Stomach (tissue), 9 donors: ENCODE results near the gene GNGT2. TPM values are rescaled to one million over a fixed set of nuclear protein-coding genes. Genes with fewer than 3 reads are reported as not detected.

ENCODE experiments used
- DNase-seq, 2 donors: peaks; one replicate each; pipeline versions ENCODE4 v3.0.0 to v3.0.0-alpha.2; 2013 to 2019
- H3K27ac ChIP-seq, 5 donors: fragments of 200-600 bp in 4 of 5; sonication (generic) in 4 of 5; one replicate each; pipeline ENCODE4 v1.5.1; 2013 to 2019; ENCODE audit warnings: mild to moderate bottlenecking in 1 of 5, moderate library complexity in 1 of 5
- H3K27me3 ChIP-seq, 3 donors: fragments of 200-600 bp; sonication (generic); one replicate each; pipeline ENCODE4 v1.5.1; 2017 to 2019; ENCODE audit warnings: mixed run types in 1 of 3
- H3K36me3 ChIP-seq, 4 donors: fragments of 200-600 bp; sonication (generic); 1 replicate in 3 of 4; 2 replicates in 1 of 4; pipeline ENCODE4 v1.5.1; 2016 to 2019
- H3K4me1 ChIP-seq, 4 donors: fragments of 200-600 bp; sonication (generic); one replicate each; pipeline ENCODE4 v1.5.1; 2016 to 2019
- H3K4me3 ChIP-seq, 4 donors: fragments of 200-600 bp; sonication (generic) in 3 of 4; one replicate each; pipeline ENCODE4 v1.5.1; 2016 to 2019; ENCODE audit warnings: mild to moderate bottlenecking in 1 of 4
- H3K9me3 ChIP-seq, 4 donors: fragments of 200-600 bp; sonication (generic); one replicate each; pipeline ENCODE4 v1.5.1; 2016 to 2019
- EP300 ChIP-seq: sonication (generic); formaldehyde crosslinking; IDR thresholded peaks from one replicate; pipeline ENCODE4 v1.6.1; 2017; ENCODE audit warnings: antibody characterized with exemption
- POLR2A ChIP-seq, 4 donors: fragments of 450-650 bp; IDR thresholded peaks; one replicate each; pipeline ENCODE4 v1.6.1; 2016; ENCODE audit warnings: antibody characterized with exemption in 4 of 4, control low read depth in 2 of 4, mild to moderate bottlenecking in 1 of 4, moderate library complexity in 1 of 4
- POLR2AphosphoS5 ChIP-seq, 3 donors: sonication (generic); formaldehyde crosslinking; IDR thresholded peaks; one replicate each; pipeline ENCODE4 v1.6.1; 2016; ENCODE audit warnings: antibody characterized with exemption in 3 of 3
- WGBS, 5 donors: extraction: QIAGEN DNeasy Blood & Tissue Kit in 3 of 5; methylation state at CpG; one replicate each; pipeline versions ENCODE4 v1.1.5 to v1.1.7; 2013 to 2018; 5-methylcytosine and 5-hydroxymethylcytosine counted together
- intact Hi-C: fragments of 100-400 bp; cut with DNase I; formaldehyde crosslinking; loops from one replicate; pipeline ENCODE4 v1.15.1; 2023; ENCODE audit warnings: low total_unique reads
- polyA plus RNA-seq, 3 donors: library from polyadenylated mRNA; stranded (reverse); fragments of 200-250 nt; gene quantifications; one replicate each; pipeline ENCODE4 v1.2.3, GENCODE V29; 2013
- total RNA-seq, 5 donors: library from RNA; depleted of rRNA; stranded (reverse); fragments of >200 nt; gene quantifications; one replicate each; pipeline versions ENCODE4 v1.1.0 to v1.2.3, GENCODE V29; 2014 to 2016
- TF ChIP-seq, protein P1 (sequence below), 7 experiments: fragments of 450-650 bp in 4 of 7; fragments of 200-600 bp in 3 of 7; sonication (generic) in 3 of 7; IDR thresholded peaks; one replicate each; pipeline ENCODE4 v1.5.1; 2016 to 2019; ENCODE audit warnings: antibody characterized with exemption in 7 of 7, control low read depth in 2 of 7, mild to moderate bottlenecking in 1 of 7
- donor health status: healthy with polysubstance abuse.
- donor health status: Bipolar disorder and iron deficiency.
- donor health status: healthy.

GNGT2 gene
- total and polyA plus RNA-seq, 8 donors: 1.6 to 134 (median 2.8) TPM; not detected in 2

DNA sequence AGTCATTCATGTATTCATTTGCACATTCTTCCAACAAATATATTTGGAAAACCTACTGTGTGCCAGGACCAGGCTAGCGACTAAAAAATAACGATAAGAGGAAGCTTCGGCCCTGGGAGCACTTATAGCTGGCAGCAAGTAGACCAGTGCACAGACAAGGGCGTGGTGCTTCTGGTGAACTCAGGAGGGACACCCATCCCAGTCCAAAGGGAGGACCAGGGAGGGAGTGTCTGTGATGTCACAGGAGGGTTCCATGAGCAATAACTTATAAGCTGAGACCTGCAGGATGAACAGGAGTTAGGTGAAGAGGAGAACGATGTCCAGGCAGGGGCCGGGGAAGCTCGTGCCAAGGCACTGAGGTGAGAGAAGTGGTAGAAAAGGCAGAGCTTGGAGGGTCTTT is 37.6 kb upstream of the GNGT2 start:
- WGBS, 5 donors: 87 to 94% (median 91%) methylated on average over 7 of the region's 7 CpGs
- Histone ChIP-seq H3K4me3 (no peak overlapping the region), H3K4me1 (peaks cover 0 to 7% (median 5%) of the 10 kb centered on the region in 4 donors), H3K27me3 (peaks cover 0 to 40% (median 4%) of the 10 kb centered on the region in 3 donors), H3K36me3 (no peaks in the 10 kb centered on the region), H3K27ac (no peak overlapping the region), H3K9me3 (no peaks in the 10 kb centered on the region)
- intact Hi-C loops: no loop called here
- TF ChIP-seq EP300 (no peak), POLR2A (IDR thresholded peaks at IDR 0.05) (no peak), POLR2AphosphoS5 (IDR thresholded peaks at IDR 0.05) (no peak)
- TF ChIP-seq, protein P1, sequence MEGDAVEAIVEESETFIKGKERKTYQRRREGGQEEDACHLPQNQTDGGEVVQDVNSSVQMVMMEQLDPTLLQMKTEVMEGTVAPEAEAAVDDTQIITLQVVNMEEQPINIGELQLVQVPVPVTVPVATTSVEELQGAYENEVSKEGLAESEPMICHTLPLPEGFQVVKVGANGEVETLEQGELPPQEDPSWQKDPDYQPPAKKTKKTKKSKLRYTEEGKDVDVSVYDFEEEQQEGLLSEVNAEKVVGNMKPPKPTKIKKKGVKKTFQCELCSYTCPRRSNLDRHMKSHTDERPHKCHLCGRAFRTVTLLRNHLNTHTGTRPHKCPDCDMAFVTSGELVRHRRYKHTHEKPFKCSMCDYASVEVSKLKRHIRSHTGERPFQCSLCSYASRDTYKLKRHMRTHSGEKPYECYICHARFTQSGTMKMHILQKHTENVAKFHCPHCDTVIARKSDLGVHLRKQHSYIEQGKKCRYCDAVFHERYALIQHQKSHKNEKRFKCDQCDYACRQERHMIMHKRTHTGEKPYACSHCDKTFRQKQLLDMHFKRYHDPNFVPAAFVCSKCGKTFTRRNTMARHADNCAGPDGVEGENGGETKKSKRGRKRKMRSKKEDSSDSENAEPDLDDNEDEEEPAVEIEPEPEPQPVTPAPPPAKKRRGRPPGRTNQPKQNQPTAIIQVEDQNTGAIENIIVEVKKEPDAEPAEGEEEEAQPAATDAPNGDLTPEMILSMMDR (IDR thresholded peaks at IDR 0.05): no peak
- DNase-seq: no peak

DNA sequence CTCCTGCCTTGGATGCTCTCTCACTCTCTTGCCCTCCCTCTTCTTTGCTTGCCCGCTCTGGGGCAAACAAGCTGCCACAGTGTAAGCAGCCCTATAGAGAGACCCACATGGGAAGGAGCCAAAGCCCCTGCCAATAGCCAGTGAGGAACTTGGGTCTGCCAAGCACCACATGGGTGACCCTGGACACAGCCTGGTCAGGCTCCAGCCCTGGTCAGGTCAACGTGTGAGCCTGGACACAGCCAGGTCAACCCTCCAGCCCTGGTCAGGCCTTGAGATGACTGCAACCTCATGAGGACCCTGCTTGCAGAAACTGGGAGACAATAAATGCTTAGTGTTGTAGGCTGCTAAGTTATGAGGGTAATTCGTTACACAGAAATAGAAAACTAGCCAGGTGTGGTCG is 34.5 kb upstream of the GNGT2 start:
- Histone ChIP-seq H3K4me1 (peaks cover 0 to 7% (median 5%) of the 10 kb centered on the region in 4 donors), H3K36me3 (no peaks in the 10 kb centered on the region), H3K4me3 (no peak overlapping the region), H3K27me3 (peaks cover 0 to 40% (median 4%) of the 10 kb centered on the region in 3 donors), H3K9me3 (no peaks in the 10 kb centered on the region), H3K27ac (no peak overlapping the region)
- TF ChIP-seq, protein P1 (IDR thresholded peaks at IDR 0.05): no peak
- no peak for TF ChIP-seq POLR2A (IDR thresholded peaks at IDR 0.05)
- no peak for TF ChIP-seq EP300
- TF ChIP-seq POLR2AphosphoS5 (IDR thresholded peaks at IDR 0.05): no peak
- no peak for DNase-seq
- WGBS, 5 donors: 72 to 88% (median 85%) methylated on average over 4 of the region's 4 CpGs
- intact Hi-C loops: no loop called here

DNA sequence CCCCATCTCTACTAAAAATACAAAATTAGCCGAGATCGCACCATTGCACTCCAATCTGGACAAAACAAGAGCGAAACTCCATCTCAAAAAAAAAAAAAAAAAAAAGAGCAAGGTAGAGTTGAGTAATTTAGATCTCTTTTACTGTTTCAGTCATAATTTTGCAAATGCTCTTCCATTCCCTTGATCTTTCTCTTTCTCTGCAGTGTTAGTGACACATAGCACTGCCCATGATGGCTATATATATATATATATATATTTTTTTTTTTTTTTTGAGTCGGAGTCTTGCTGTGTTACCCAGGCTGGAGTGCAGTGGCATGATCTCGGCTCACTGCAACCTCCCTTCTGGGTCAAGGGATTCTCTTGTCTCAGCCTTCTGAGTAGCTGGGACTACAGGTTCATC is 32.4 kb upstream of the GNGT2 start:
- DNase-seq: no peak
- 91 to 98% (median 93%) methylated on average over 5 of the region's 5 CpGs for WGBS, 5 donors
- Histone ChIP-seq H3K27me3 (peaks cover 0 to 21% (median 0%) of the 10 kb centered on the region in 3 donors), H3K27ac (no peak overlapping the region), H3K4me1 (no peaks in the 10 kb centered on the region), H3K36me3 (no peaks in the 10 kb centered on the region), H3K4me3 (no peak overlapping the region), H3K9me3 (no peaks in the 10 kb centered on the region)
- TF ChIP-seq, protein P1 (IDR thresholded peaks at IDR 0.05): no peak
- intact Hi-C loops: no loop called here

DNA sequence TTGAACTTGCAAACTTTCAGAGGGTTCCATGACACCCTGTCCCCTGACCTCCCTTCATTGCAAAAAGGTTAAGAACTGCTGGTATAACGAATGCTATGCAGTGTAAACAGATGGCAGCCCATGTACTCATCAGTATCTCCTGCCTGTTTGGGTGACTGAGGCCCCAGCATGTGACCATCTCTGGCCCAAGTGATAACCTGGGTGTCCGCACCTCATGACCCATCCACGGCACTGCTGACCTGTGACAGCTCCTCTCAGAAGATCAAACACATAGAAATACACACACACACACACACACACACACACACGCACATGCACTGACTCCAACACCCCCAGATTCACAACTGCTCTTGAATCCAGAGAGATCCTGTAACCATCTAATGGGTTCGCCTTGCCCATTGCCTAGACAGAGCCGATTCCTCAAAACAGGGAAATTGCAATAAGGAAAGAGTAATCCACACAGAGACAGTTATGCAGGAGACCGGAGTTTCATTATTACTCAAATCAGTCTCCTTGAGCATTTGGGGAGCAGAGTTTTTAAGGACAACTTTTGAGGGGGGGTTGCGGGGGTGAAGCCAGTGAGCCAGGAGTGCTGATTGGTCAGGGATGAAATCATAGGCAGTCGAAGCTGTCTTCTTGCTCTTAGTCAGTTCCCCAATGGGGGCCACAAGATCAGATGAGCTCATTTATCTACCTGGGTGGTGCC is 31.5 kb upstream of the GNGT2 start:
- no peak for DNase-seq
- WGBS, 5 donors: 73 to 78% (median 76%) methylated on average over 9 of the region's 9 CpGs
- Histone ChIP-seq H3K9me3 (no peaks in the 10 kb centered on the region), H3K27ac (no peak overlapping the region), H3K4me3 (no peak overlapping the region), H3K27me3 (peaks cover 0 to 12% (median 0%) of the 10 kb centered on the region in 3 donors), H3K4me1 (no peaks in the 10 kb centered on the region), H3K36me3 (no peaks in the 10 kb centered on the region)
- no peak for TF ChIP-seq POLR2A (IDR thresholded peaks at IDR 0.05)
- TF ChIP-seq EP300: no peak
- TF ChIP-seq, protein P1 (IDR thresholded peaks at IDR 0.05): no peak
- TF ChIP-seq POLR2AphosphoS5 (IDR thresholded peaks at IDR 0.05): no peak
- intact Hi-C loops: no loop called here
